ENCODE results near the gene ZNF469. TPM values are rescaled to one million over a fixed set of nuclear protein-coding genes. Genes with fewer than 3 reads are reported as not detected.

ZNF469 gene
- total and polyA plus RNA-seq, 2 of the 13 experiments (the other 11 are each of a cell fraction or from before 2014, with no cell fraction given): not detected

DNA sequence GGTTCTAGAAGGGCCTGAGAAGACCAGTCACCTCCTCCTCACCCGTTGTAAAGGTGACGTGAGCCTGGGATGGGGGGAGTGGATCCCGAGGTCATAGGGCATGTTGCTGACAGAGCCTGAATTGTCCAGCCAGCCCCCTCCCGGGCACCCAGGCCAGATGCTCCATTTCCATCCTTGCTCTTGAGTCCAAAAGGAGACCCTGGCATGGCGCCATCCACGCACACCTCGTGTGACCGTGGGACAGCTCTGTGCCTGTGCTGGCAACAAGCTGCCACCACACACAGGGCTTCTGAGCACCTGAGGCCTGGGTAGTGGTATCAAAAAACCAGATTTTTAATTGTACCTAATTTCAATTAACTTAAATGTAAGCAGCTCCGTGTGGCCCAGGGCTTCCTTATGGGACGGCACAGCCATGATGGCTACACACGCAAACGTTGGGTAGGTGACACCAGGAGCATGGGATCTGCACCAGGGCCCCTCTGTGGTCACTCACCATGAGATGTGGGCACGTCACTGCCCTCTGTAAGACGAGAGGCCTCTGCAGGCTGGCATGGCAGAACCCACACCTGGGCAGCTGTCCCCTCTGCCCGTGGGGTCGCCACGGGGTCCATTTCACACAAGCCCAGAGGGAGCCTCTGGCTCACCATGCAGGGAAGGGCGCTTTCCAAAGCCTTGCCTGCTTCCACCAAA, 37.6 kb upstream of the ZNF469 start:
- H3K4me3 ChIP-seq (replicated peaks in 1 of 3; ENCODE audit: insufficient read depth in 1 of 3, low read depth in 2 of 3, low read length in 3 of 3): no peak overlapping the region
- no peak for DNase-seq (ENCODE audit: low spot score)
- H4K20me1 ChIP-seq (ENCODE audit: insufficient read depth, low read length): no peaks in the 10 kb centered on the region
- no peaks in the 10 kb centered on the region for H3K79me2 ChIP-seq (ENCODE audit: insufficient read depth, low read length)
- intact Hi-C loops (cut with micrococcal nuclease; ENCODE audit: unreplicated experiment) (no loop called here), in situ Hi-C loops (cut with HindIII; ENCODE audit: extremely low pct_ligation_motif_present, low pct_unique_long_range_greater_than_20kb) (no loop called here)
- H3K9ac ChIP-seq (ENCODE audit: insufficient read depth, low read depth, low read length): no peak overlapping the region
- BruUV-seq (replicated peaks): no TSS peak
- no peaks in the 10 kb centered on the region for H3K4me1 ChIP-seq (ENCODE audit: insufficient read depth, low read length)
- FAIRE-seq: no peak
- peaks cover 7% of the 10 kb centered on the region; the same call in 1 of the 2 replicates for H3K9me3 ChIP-seq (ENCODE audit: low read length)
- TF ChIP-seq, protein P1, sequence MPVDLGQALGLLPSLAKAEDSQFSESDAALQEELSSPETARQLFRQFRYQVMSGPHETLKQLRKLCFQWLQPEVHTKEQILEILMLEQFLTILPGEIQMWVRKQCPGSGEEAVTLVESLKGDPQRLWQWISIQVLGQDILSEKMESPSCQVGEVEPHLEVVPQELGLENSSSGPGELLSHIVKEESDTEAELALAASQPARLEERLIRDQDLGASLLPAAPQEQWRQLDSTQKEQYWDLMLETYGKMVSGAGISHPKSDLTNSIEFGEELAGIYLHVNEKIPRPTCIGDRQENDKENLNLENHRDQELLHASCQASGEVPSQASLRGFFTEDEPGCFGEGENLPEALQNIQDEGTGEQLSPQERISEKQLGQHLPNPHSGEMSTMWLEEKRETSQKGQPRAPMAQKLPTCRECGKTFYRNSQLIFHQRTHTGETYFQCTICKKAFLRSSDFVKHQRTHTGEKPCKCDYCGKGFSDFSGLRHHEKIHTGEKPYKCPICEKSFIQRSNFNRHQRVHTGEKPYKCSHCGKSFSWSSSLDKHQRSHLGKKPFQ (CRISPR knock-in tag; IDR thresholded peaks at IDR 0.05; ENCODE audit: insufficient replicate concordance): no peak
- TF ChIP-seq ZSCAN25 (CRISPR knock-in tag; IDR thresholded peaks at IDR 0.05) (no peak), ZBTB40 (IDR thresholded peaks at IDR 0.05) (no peak), ZBTB40 (CRISPR knock-in tag; IDR thresholded peaks at IDR 0.05) (no peak), ATF3 (CRISPR knock-in tag; IDR thresholded peaks at IDR 0.05) (no peak), POGZ (CRISPR knock-in tag; IDR thresholded peaks at IDR 0.05) (no peak), ZNF138 (CRISPR knock-in tag; IDR thresholded peaks at IDR 0.05; ENCODE audit: low read depth) (no peak)
- H3K27ac ChIP-seq (ENCODE audit: extremely low read length, insufficient read depth, low read length): no peak overlapping the region
- no peak for ATAC-seq
- CTCF ChIA-PET (ENCODE audit: low intra/inter-chr PET ratio, low total read pairs): no interaction called here
- H3K4me2 ChIP-seq (ENCODE audit: low read depth, low read length): no peak overlapping the region
- H3K27me3 ChIP-seq (ENCODE audit: control insufficient read depth in 1 of 2, insufficient read depth in 2 of 2, low read length in 2 of 2): peaks cover 3 to 42% of the 10 kb centered on the region in 2 experiments; a peak in 4 of 5 replicates
- H3K36me3 ChIP-seq (replicated peaks in 1 of 2; ENCODE audit: control insufficient read depth in 1 of 2, insufficient read depth in 2 of 2, low read length in 2 of 2): no peaks in the 10 kb centered on the region
- no peak overlapping the region for H2AFZ ChIP-seq (ENCODE audit: low read length)
- WGBS (ENCODE audit: low lambda C conversion rate): 25% methylated on average over 13 of the region's 18 CpGs
- POLR2A ChIA-PET: no interaction called here
